Measurements from ENCODE around the gene TBPL1.

Gene TBPL1

GRCh38 chr6:134007077-134007476 is 54.1 kb downstream of the TBPL1 start:
- DNase-seq (ENCODE audit: low read depth in 2 of 2), result no peak

DNA sequence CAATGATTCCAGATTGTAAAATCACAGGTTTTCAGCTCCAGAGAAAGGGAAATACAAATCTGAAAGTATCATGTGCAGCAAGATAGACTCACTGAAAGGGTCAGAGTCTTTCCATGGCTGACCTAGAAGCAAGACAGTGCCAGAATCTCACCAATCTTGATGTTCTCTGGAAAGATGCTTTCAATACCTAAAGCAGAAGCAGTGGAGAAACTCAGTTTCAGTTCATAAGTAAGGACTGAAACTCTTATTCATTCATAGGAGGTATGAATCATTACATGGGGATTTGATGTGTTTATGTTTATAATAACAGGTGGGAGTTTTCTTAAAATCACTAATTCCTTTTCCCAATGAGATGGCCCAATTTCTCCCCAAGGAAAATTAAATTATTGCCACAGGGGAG is 56.9 kb downstream of the TBPL1 start:
- no peak for DNase-seq (ENCODE audit: low read depth in 2 of 2)

DNA sequence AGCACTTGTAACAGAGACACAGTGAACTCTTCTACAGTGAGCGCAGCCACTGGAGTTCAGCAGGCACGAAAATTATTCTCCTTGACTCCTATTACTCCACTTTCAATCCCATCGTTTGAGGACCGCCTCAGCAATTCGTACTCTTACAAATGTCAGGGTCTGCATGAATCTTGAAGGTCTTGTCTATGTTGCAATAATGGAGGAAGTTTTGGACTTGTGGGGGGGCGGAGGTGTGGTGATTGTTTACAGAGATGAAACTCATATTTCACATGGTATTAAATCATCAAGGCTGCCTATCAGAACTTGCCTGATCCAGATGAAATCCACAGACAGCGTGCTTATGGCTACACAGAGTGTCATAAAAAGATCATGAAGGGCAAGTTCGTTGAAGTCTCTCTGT is 57.4 kb downstream of the TBPL1 start:
- no peak for DNase-seq (ENCODE audit: low read depth in 2 of 2)

GRCh38 chr6:134010974-134011373 is 58.0 kb downstream of the TBPL1 start:
- DNase-seq (ENCODE audit: low read depth in 2 of 2), result no peak

- no peak for DNase-seq (ENCODE audit: low read depth in 2 of 2)
Measured at GRCh38 chr6:134014588-134015137, 61.6 kb downstream of the TBPL1 start.

GRCh38 chr6:134015719-134016557 is 62.9 kb downstream of the TBPL1 start:
- no peak for DNase-seq (ENCODE audit: low read depth in 2 of 2)

DNA sequence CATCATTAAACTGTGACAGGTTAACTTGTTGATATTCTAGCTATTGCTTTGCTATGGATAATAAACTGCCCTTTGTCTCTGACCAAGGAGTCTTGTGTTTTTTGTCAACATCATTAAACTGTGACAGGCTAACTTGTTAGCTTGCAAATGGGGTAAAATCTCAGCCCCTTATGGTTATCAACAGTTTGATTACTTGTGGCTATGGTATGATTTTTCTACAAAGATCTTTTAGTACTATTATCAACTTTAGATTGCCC is 63.5 kb downstream of the TBPL1 start:
- no peak for DNase-seq (ENCODE audit: low read depth in 2 of 2)

DNA sequence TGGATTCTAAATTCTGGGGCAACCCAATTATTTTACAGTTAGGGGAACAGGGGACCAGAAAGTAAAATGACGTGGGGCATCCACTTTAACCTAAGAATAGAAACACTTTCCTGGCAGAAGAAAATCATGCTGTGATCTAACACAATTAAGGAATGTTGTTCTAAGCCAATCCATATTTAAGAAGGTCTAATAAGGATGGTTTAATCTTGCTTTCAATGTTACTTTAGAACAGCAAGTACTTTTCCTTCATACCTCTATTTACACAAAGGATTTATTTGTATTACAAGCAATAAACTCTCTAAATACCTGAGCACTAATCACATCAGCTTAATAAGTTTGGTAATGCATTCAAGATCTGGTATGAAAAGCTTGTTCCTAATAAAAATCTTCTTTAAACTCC is 67.0 kb downstream of the TBPL1 start:
- DNase-seq (ENCODE audit: low read depth in 2 of 2), result no peak

DNA sequence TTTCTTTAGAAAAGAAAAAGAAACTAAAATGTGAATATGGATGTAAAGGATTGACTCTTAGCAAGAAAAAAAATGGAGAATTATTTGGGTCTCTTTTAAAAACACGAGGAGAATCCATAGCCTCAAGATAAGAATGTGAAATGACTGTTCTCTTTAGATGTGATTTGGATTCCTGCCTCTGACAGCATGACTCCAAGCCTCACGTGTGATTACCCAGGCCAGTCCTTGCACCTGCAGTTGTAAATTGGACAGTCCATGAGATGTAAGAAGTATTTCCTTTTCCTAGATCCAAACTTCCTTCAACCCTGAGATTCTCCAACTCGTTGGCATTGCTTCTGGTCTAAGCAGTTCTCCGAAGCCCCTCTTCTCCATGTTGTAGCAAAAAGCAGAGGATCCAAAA is 67.5 kb downstream of the TBPL1 start:
- no peak for DNase-seq (ENCODE audit: low read depth in 2 of 2)

GRCh38 chr6:134020968-134021367 is 67.9 kb downstream of the TBPL1 start:
- no peak for DNase-seq (ENCODE audit: low read depth in 2 of 2)

DNA sequence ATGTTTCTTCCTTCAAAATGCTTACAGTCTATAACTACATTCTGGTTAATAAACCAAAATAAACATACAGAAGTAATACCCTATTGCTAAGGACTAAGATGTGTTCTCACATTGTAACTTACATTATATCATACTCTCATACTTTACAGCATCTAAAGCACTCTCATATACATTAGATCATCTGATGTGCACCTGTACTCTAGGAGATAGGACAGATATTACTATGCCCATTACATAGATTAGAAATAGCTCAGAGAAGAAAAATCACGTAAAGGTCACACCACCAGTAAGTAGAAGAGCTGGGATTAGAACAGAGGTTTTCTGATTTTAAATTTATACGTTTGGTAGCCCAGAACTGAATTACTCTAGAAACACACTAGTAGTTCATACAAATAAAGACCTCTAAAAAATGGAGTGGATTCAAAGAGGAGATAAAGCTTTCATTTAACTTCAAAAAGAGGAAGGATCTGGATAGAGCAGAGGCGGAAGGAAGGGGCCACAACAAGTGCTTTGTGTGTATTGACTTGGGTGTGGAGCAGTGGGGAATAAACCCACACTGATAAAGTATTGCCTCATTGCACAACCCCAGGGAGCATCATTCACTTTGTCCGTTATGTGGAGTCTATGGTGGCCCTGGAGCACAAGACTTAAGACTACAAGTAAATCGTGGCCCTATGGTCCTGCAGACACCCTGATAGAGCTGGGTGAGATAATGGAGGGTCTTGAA is 68.5 kb downstream of the TBPL1 start:
- no peak for DNase-seq (ENCODE audit: low read depth in 2 of 2)

DNA sequence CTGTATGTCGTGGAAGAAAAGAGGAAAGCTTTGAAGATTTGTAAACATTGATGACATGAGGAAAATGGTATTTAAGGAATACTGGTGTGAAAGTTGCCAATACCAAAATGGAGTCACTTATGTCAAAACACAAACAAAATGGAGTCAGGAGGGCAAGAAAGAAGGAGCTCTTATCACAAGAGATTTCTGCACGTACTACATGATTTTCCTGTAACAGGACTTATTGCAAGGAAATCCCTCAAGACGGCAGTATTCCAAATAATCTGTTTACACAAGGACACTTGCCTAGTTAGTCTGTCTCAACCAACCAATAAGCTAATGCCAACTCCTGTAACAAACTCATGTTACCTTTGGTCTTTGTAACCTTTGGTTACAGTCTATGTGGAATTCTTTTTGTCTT is 69.6 kb downstream of the TBPL1 start:
- no peak for DNase-seq (ENCODE audit: low read depth in 2 of 2)

DNA sequence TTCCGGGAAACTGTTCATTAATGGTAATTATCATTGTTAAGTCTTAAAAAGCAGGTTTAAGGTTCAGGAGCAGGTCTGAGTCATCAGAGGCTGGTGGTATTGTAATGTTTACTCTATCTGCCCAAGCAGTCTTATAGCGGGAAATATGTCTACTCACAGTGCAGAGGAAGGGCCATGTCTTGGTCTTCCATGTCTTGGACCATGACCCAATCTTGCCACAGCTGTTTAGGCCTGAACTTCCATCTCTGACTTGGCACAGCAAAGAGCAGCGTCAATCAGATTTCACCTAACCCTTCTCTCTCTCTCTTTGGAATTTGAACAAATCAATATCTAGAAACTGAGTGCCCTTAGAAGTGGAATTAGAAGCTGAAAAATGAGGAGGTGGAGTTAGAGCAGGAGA is 73.6 kb downstream of the TBPL1 start:
- no peak for DNase-seq (ENCODE audit: low read depth in 2 of 2)

DNA sequence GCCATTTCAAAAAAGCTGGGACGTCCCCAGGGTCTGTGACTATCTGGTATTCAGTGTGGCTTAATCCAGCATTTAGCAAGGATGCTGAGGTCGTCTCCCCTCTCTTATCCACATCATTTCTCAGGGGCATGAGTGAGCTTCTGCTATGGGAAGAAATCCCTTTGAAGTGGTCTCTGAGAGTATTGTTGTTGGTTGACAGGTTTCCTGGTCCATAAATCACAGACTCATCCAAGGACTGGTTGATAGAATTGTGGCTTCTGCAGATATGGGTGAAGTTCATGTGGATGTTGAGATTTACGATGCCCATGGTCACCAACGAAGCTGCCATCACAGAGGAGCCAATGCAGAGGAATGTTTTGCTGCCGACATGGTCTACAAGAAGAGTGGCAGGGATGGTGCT is 75.4 kb downstream of the TBPL1 start:
- no peak for DNase-seq (ENCODE audit: low read depth in 2 of 2)

GRCh38 chr6:134029495-134030455 is 76.8 kb downstream of the TBPL1 start:
- DNase-seq (ENCODE audit: low read depth in 2 of 2), result no peak

DNA sequence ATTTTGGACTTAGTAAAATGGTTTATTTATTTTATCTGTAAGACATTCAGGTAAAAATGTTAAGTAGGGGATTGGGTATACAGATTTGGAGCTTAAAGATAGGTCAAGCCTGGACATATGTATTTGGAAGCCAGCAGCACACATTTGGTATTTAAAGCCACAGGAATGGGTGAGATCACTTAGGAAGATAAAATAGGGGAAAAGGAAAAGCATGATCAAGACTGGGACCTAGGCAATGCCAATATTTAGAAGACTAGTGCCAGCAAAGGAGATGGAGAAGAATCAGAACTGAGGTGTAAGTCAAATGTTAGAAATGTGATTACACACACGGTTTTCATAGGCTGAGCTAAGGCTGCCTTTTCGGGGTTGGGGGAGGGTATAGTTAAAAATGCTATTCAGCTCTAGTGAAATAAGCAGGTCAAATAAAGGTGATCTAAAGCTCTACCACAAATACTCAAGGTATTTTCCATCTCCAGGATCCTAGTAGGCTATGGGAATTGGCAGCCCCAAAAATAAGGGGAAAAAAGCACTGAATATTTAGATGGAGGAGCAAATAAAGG is 78.8 kb downstream of the TBPL1 start:
- DNase-seq (ENCODE audit: low read depth in 2 of 2), result no peak

GRCh38 chr6:134034478-134034877 is 81.5 kb downstream of the TBPL1 start:
- no peak for DNase-seq (ENCODE audit: low read depth in 2 of 2)

DNA sequence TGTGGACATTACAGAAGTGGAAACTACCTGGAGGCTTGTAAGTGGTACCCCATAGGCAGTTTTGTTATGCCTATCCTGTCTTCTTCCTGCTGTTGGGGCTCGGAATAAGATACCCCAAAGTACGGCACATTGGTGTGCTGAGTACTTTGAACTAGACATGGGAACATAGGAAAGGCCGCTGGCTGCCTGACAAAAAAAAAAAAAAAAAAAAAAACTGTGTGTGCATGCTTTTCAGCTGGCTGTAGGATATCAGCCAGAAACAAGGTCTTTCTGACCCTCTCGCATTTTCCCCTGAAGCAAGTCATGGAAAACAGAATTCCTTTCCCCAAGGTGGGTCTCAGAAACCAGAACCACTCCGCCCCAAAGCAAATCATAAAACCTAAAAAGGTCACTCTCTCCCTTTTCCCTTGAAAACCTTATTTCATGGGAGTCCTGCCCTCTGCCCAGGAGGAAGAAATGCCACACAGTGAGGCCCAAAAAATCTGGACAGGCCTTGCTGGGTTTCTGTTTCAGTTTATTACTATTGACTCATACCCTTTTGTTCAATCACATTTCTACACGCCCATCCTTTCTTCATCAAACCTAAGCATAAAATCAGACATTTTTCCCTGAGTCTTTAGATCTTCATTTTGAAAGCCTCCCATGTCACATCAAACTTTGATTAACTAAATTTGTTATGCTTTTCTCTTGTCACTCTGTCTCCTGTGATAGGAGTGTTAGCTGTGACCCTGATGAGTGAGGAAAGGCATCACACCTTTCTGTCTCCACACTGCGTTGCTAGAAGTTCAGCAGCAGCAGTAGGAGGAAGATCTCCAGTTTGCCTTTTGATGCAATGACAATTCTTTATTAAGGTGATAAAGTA is 82.2 kb downstream of the TBPL1 start:
- DNase-seq (ENCODE audit: low read depth in 2 of 2), result no peak

GRCh38 chr6:134035823-134036296 is 82.8 kb downstream of the TBPL1 start:
- DNase-seq (ENCODE audit: low read depth in 2 of 2), result no peak

- no peak for DNase-seq (ENCODE audit: low read depth in 2 of 2)
Measured at GRCh38 chr6:134039116-134039515, 86.1 kb downstream of the TBPL1 start.
